ENCODE results near the gene RPL7L1. TPM values are rescaled to one million over a fixed set of nuclear protein-coding genes. Genes with fewer than 3 reads are reported as not detected.

Gene RPL7L1
- total RNA-seq, 1 donor from 2014 or later: 179 TPM

Other genes starting within 250 kb of the RPL7L1 start
- not detected in 2 replicates for gene PRPH2, start 157.0 kb upstream of the RPL7L1 start, total RNA-seq
- 20.1 and 22.3 TPM in 2 replicates for gene TBCC, start 133.5 kb upstream of the RPL7L1 start, total RNA-seq
- 14.1 and 14.2 TPM in 2 replicates for gene BICRAL, start 97.6 kb upstream of the RPL7L1 start, total RNA-seq
- gene PTCRA, start 36.4 kb downstream of the RPL7L1 start, total RNA-seq: not detected in 2 replicates
- 47.2 and 49.2 TPM in 2 replicates for gene CNPY3, start 49.9 kb downstream of the RPL7L1 start, total RNA-seq
- gene GNMT, start 81.1 kb downstream of the RPL7L1 start, total RNA-seq: 0.54 and 0.60 TPM in 2 replicates
- gene PEX6, start 99.6 kb downstream of the RPL7L1 start, total RNA-seq: 20.9 TPM in 2 replicates
- gene PPP2R5D, start 105.0 kb downstream of the RPL7L1 start, total RNA-seq: 52.1 and 53.4 TPM in 2 replicates
- 89.3 and 92.7 TPM in 2 replicates for gene MEA1, start 134.3 kb downstream of the RPL7L1 start, total RNA-seq
- gene KLHDC3, start 134.6 kb downstream of the RPL7L1 start, total RNA-seq: 76.6 and 77.0 TPM in 2 replicates
- gene RRP36, start 142.0 kb downstream of the RPL7L1 start, total RNA-seq: 86.1 and 89.9 TPM in 2 replicates
- 20.1 and 23.2 TPM in 2 replicates for gene CUL7, start 174.2 kb downstream of the RPL7L1 start, total RNA-seq
- 89.6 and 97.4 TPM in 2 replicates for gene MRPL2, start 179.8 kb downstream of the RPL7L1 start, total RNA-seq
- 12.7 and 13.7 TPM in 2 replicates for gene KLC4, start 180.0 kb downstream of the RPL7L1 start, total RNA-seq
- 3.3 and 3.7 TPM in 2 replicates for gene PTK7, start 196.7 kb downstream of the RPL7L1 start, total RNA-seq